Coronary artery (tissue), 2 donors: ENCODE data around the gene ADAMTS2.
A peak's percentile ranks its signal among the peaks of the same experiment; 100 is the strongest.

ENCODE experiments used
- DNase-seq: peaks from one replicate; pipeline ENCODE4 v3.0.0-alpha.2; 2017; ENCODE audit warnings: low spot score
- H3K27ac ChIP-seq, 2 donors: fragments of 200-600 bp; sonication (generic); one replicate each; pipeline ENCODE4 v1.5.1; 2016 to 2019
- H3K4me3 ChIP-seq: fragments of 200-600 bp; sonication (generic); 2 replicates; pipeline ENCODE4 v1.5.1; 2016; ENCODE audit warnings: mild to moderate bottlenecking, moderate library complexity
- TF ChIP-seq, protein P1 (sequence below): fragments of 200-600 bp; sonication (generic); IDR thresholded peaks from one replicate; pipeline ENCODE4 v1.5.1; 2019; ENCODE audit warnings: antibody characterized with exemption

Gene ADAMTS2

DNA sequence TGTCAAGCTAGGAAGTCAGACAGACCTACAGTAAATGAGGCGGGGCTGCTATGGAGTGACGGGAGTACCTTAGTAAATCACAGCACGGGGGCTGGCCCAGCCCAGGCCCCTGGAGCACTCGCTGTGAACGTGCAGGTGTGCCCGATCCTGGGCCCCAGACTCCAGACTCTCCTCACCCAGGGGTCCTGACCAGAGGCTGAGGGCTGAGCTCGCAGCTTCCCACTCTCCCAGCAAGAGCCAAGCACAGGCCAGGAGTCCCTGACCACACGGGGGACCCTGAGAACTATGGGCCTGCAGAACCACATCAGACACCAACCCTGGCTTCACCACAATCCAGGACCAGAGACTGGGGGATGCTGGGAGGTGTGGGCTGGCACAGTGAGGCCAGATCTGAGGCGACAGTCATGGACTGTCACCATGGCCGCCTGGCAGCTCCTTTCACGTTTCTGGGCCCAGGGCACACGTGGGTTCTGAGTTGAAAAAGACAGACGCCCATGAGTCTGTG lies 73.4 kb downstream of the ADAMTS2 start:
- Histone ChIP-seq H3K27ac (peak overlapping the region; percentile 87 to 93), H3K4me3 (no peak overlapping the region)
- TF ChIP-seq, protein P1, sequence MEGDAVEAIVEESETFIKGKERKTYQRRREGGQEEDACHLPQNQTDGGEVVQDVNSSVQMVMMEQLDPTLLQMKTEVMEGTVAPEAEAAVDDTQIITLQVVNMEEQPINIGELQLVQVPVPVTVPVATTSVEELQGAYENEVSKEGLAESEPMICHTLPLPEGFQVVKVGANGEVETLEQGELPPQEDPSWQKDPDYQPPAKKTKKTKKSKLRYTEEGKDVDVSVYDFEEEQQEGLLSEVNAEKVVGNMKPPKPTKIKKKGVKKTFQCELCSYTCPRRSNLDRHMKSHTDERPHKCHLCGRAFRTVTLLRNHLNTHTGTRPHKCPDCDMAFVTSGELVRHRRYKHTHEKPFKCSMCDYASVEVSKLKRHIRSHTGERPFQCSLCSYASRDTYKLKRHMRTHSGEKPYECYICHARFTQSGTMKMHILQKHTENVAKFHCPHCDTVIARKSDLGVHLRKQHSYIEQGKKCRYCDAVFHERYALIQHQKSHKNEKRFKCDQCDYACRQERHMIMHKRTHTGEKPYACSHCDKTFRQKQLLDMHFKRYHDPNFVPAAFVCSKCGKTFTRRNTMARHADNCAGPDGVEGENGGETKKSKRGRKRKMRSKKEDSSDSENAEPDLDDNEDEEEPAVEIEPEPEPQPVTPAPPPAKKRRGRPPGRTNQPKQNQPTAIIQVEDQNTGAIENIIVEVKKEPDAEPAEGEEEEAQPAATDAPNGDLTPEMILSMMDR, result no peak
- peak; percentile 68 for DNase-seq

DNA sequence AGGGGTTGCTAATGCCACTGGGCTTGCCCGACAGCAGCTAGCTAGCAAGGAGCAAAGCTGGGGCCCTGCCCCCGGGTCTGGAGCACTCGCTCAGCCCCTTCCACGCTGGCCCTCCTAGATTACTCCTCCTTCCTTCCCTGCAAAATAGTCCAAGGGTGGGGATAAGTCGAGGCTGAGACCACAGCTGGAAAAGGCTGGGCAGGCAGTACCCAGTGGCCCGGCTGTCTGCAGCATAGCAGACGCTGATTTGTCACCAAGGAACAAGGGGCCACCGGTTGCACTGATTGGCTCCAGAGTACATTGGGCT lies 73.9 kb downstream of the ADAMTS2 start:
- H3K4me3 ChIP-seq, result no peak overlapping the region
- DNase-seq, result no peak
- TF ChIP-seq, protein P1, result no peak
- peak overlapping the region; percentile 87 to 93 for H3K27ac ChIP-seq

DNA sequence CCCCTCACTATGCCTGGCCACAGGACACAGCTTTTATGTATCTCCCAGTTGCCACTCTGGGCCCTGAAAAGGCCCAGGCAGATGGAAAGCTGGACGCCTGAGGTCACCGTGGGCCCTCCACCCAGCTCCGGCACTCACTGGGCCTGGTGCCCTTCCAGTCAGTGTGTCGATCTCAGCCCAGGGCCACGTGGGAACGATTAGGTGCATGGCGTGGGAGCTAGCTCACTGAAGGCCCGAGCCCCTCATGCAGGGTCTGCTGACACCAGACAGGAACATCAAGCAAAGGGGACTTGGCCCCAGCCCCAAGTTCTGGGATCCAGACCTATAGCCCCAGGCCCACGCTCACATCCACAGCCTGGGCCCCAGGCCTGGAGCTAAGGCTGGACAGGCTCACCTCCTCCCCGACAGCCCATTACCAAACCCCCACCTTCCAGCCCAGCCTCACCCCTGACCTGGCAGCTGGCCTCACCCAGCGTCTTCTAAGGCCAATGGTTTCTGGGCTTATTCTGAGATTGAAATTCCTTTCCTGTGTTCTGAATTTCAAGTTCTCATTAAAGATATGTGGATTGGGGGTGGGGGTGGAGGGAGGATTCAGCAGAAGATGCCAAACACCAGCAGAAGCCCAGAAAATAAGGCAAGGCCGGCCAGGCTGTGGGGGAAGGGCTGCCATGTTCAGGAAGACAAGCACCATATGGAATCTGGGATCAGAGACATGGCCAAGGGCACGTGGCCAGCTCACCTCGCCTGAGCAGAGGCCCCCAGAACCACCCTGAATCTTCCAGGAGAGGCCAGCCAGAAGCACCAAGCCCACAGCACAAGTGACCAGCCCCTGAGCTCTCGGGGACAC lies 74.5 kb downstream of the ADAMTS2 start:
- DNase-seq, result peak; percentile 77
- H3K4me3 ChIP-seq, result no peak overlapping the region
- H3K27ac ChIP-seq, result peak overlapping the region; percentile 87 to 93
- TF ChIP-seq, protein P1, result no peak

- peak; percentile 60 for DNase-seq
- Histone ChIP-seq H3K27ac (peak overlapping the region; percentile 87 to 93), H3K4me3 (no peak overlapping the region)
- TF ChIP-seq, protein P1, result no peak
Measured at GRCh38 chr5:179269781-179270543, 75.3 kb downstream of the ADAMTS2 start.

GRCh38 chr5:179268966-179269693 lies 76.1 kb downstream of the ADAMTS2 start:
- peak overlapping the region; percentile 87 to 93 for H3K27ac ChIP-seq
- no peak overlapping the region for H3K4me3 ChIP-seq
- DNase-seq, result peak; percentile 72
- TF ChIP-seq, protein P1, result no peak

DNA sequence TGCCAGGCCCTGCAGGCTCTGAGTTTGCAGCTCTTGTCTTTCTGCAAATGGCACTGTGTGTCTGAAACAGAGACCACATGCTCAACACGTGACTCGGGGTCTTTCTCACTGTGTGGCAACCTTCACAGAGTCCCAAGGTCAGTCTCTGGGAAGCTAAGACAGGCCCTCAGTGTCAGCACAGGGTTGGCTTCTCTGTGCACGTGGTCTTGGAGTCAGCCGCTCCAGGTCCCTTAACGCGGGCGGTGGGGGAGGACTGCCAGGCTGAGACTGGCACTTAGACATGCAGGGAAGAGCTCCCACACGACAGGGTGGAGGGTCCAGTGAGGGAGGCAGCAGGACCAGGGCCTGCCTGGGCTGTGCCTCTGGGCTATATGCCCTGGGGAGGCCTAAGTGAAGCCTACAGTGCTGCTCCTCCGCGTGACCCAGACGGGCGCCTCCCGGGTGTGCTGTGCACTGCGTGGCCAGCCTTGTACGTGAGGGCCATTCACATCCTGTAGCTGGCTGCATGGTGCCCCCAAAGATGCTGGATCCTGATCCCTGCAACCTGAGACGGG lies 76.8 kb downstream of the ADAMTS2 start:
- Histone ChIP-seq H3K27ac (peak overlapping the region in 1 of 2 donors; percentile 27), H3K4me3 (no peak overlapping the region)
- no peak for DNase-seq
- TF ChIP-seq, protein P1, result no peak
